HT-29 (cell line): Measurements from ENCODE around the gene RETREG1. TPM values are rescaled to one million over a fixed set of nuclear protein-coding genes. Genes with fewer than 3 reads are reported as not detected.

Experiments
- DNase-seq: peaks from one replicate; pipeline ENCODE4 v3.0.0-alpha.2; 2015; ENCODE audit warnings: low spot score
- total RNA-seq: library from RNA; depleted of rRNA; stranded (reverse); fragments of >200 nt; shearing (Covaris generic); gene quantifications from 2 replicates; pipeline ENCODE4 v1.2.3, GENCODE V29; 2014

The RETREG1 gene
- total RNA-seq, 1 experiment from 2014 or later, result 1.6 TPM

GRCh38 chr5:16529306-16529705 lies 87.5 kb downstream of the RETREG1 start:
- no peak for DNase-seq

GRCh38 chr5:16528382-16529110 lies 88.3 kb downstream of the RETREG1 start:
- peak; percentile 14 for DNase-seq

- no peak for DNase-seq
These were observed 91.1 kb downstream of the RETREG1 start for GRCh38 chr5:16525651-16526050.

DNA sequence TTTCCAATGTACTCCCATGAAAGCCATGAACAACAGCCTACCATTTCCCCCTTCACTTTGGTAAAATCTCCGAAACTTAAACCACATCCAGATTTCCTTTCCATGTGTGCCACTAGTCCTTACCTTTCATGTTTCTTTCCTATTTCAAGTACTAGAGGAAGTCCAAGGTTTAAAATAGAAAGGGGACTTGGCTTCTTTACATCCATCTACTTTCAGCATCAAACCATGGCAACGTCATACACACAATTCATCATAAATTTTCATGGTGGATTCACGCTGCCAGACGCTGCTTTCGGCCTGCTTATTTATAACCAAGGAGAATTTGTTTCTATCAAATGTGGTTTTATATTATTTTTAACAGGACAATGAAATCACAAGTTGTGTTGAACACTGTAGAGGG lies 92.5 kb downstream of the RETREG1 start:
- no peak for DNase-seq

DNA sequence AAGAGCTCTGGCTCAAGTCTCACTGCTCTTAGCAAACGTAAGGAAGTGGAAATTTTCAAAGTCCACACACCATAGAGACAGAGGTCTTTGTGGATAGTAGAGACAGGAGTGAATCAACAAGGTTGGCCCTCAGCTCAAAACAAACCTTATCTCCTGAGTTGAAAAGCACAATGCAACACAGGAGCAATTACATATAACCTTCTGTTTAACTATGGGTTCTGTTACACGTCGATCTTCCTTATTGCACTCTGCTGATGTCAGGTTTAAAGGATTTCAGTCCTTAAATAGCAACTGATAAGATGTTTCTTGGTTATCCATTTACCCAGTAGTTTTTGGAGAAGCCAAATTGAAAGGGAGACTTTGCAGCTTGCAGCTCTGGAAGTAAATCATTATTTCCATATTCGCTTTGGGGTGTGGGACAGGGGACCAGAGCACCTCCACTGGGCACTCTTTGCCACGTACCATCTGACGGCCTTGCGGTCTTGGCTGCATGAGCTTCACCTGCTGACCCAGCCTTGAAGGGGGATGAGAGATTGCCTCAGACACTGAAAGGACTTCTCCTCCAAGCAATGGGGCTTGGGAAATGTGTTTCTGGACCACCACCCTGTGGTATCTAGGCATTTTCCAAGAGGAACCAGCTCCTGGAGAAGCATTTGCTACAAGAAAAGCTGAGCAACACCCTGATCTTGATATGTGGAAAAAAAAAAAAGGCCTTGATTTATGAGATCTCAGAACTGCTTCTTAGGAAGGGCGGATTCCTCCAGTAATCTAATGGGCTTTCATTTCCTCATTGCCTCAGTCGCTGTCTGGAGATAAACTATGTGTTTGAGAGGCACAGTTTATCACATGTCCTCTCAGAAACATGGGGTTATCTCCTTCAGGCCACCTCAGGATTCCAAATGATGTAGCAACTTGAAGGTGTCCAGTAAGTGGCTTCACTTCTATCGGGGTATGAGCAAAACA lies 95.0 kb downstream of the RETREG1 start:
- peak; percentile 27 for DNase-seq

GRCh38 chr5:16520841-16521240 lies 96.0 kb downstream of the RETREG1 start:
- peak; percentile 35 for DNase-seq

DNA sequence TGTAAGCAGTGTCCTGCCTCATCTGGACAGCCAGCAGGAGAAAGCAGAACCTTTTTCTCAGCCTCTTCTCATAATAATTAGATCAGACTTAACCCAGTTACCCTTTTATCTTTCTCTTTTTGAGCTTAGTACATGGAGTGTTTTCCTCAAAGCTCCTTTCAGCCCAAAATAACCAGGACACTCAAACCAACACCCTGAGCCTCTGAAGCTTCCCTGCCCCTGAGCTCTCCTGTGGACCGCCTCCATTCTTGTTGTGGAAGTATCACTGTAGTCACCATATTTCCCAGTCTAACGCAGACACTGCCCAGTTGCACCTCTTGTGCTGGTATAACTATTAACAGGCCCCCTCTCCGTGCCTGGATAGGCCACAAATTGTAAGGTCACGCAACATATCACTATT lies 97.4 kb downstream of the RETREG1 start:
- DNase-seq, result no peak

DNA sequence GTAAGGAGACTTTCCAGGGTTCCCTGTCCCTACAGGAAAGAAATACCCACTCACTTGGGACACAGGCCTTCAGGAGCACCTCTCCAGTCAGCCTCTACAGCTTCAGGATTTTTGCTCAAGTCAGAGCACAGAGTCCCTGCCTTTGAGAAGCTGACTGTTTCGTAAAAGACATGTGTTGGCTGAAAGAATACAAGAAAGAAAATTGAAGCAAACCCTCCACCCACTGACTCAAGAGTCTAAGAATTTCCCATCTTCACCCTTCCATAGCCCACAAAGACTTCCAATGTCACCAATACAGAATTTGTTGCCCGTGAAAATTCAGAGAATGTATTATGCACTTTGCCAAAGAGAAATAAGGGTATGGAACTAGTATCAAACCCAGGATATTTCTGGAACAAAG lies 98.2 kb downstream of the RETREG1 start:
- no peak for DNase-seq

DNA sequence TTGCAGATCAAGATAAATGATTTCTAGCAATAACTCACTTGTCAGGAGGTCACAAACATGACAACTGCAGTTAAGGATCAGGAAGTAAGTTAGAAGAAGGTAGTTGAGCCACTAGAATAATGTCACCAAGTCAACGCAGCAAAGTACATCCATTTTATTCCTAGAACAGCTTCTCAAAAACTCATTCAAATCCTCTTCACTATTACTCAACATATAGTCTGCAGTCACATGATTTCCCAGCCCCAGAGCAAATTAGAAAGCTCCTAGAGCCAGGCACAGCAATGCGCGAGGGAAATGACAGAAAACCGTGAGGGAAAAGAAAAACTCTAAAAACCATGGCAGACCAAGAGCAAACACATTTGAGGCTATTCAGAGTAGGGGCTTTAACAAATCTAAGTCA lies 101.3 kb downstream of the RETREG1 start:
- no peak for DNase-seq

DNA sequence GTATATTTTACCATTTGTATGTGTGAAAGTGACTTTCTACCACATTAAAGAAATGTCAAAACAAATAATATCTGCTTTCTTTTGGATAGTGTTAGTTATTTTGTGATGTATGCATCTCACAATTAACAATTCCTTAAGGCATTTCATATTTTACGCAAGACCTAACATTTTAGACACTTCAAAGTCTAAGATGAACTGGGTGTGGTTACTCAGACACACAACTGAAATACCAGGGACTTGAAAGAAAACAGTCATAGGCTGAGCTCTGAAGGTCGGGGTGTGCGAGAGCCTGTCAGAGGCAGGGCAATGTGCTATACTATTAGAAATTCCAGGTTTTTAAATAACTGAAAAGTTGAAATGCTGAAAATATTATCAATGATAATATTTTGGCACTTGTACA lies 106.7 kb downstream of the RETREG1 start:
- DNase-seq, result no peak

- DNase-seq, result peak; percentile 73
These were observed 107.9 kb downstream of the RETREG1 start for GRCh38 chr5:16508730-16509531.

- DNase-seq, result no peak
These were observed 109.1 kb downstream of the RETREG1 start for GRCh38 chr5:16507716-16508115.

DNA sequence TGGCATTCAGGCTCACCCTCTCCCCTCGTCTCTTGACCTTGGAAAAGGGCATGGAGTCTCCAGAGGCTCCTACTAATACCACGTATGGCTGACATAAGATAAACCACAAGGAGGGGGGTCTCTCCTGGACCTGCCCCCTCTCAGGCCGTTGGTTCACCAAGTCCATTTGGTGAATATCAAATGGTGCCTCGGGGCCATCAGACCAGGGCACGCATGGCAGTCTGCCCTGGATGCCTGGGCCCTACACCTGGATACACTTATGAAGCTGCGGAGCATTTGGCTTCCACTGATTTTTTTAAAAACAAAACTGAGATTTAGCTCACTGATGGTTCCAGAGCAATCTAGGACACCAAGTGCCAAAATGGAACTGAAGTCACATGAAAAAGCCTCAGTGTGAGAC lies 110.9 kb downstream of the RETREG1 start:
- no peak for DNase-seq

DNA sequence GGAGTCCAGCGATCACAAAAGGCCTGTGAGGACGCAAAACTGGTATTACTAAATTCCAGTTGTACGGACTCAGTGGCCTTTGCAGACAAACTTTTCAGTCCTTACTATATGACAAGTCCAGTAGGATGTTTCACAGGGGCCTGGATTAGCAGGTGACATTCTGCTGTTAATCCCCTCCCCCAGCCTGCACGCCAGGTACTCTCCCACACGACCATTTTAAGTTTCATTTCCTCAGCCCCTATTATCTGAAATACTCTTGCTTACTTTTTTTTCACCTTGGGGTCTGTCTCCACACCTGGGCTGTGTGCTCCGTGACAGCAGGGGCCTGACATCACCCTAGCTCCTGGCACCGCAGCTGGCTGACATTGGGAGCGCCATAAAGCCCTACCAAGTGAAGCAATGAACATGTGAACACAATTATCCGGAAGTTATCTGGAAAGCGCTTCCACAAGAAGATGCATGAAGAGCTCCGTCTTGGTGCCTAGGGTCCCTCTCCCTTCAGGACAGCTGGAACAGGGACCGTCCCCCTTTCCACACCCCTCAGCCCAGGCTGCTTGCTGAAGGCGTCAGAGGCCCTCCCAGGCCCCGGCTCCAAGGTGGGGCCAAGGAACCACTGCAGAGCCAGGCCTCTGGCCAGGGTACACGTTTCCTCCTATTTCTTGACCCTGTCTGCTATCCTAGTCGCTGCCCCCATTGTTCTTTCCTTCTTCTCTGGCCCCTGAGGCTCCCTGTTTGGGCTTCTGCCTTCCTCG lies 111.5 kb downstream of the RETREG1 start:
- DNase-seq, result no peak

DNA sequence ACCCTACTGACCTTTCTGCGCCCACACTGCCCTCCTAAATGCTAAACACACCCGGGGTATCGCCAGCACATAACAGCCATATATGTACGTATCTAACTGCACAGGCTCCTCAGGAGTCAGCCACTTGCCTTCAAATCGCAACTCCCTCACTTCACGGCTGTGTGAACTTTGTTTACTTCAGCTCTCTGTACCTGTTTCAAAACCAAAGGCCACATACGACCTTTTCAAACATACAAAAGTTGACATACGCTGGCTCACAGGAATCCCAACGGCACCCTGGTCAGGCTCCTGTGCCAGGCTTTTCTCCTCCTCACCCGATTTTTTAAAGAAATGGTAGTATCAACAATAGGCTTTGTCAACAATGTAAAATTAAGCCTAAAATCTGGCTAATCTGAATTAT lies 112.2 kb downstream of the RETREG1 start:
- DNase-seq, result no peak

GRCh38 chr5:16502866-16503265 lies 113.9 kb downstream of the RETREG1 start:
- DNase-seq, result no peak

GRCh38 chr5:16500024-16500423 lies 116.8 kb downstream of the RETREG1 start:
- DNase-seq, result no peak

DNA sequence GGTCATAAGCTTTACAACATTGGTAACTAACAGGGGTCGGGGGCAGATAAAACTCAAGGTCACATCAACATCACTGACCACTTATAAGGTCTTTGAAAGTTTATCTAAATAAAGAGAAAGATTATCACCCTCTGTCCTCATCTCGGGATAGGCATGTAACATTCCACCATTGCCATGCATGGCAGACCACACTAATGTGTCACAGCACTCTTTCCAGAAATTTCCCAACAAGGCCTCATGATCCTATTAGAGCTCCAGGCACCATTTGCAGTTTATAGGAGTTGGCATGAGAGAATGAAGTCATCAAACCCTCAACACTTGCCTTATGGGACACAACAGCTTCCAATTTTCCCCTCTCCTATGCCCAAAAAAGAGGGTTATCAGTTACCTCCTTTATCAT lies 119.3 kb downstream of the RETREG1 start:
- no peak for DNase-seq

- no peak for DNase-seq
These were observed 123.5 kb downstream of the RETREG1 start for GRCh38 chr5:16493261-16493660.

DNA sequence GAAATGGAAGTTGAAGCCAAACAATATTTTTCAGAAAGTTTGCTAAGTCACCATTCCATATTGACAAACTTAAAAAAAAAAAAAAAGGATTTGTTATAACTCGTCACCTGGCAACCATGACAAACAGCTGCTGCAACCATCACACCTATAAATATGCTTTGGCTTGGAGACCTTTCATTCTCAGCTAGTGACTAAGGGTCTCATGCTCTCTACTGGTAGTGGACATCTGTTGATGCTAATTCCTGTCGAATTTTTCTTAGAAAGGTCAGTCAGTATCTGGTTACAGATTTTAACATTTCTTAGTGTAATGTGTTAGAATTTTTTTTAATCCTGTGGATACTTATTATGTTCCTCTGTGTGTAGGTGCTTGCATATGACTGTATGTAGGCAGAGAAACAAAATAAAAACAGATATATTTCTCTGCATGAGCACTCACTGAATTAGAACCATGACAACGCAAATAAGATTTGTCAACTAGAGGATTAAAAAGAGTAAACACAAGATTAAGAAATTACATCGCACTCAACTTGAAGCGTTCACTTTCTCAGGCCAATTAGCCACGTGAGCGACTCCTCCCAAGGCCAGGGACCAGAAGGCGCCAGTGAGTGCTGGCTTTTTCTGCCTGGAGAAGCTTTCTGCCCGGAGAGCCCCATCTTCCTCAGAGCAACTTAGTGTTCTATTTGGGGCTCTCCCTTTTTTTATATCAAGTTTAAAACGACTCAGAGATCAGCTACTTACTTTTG lies 124.2 kb downstream of the RETREG1 start:
- peak; percentile 64 for DNase-seq
